ENCODE measurements around the gene TMPRSS11E.
"Not testable (repeated sequence)": the region's sequence is repeated elsewhere in the genome, so short reads cannot be mapped to it uniquely, and the experiment has no call there.

The TMPRSS11E gene

GRCh38 chr4:68447201-68447600, at the start of gene TMPRSS11E:
Gene TMPRSS11E (plus strand): TSS chr4:68447463. CDS start chr4:68447513, 50 bp downstream.
- DNase-seq, result no peak

GRCh38 chr4:68399306-68399705, 48.0 kb upstream of the TMPRSS11E start:
- no peak for DNase-seq

GRCh38 chr4:68401231-68401630, 46.0 kb upstream of the TMPRSS11E start:
- no peak for DNase-seq

- no peak for DNase-seq
Measured at GRCh38 chr4:68404153-68404552, 43.1 kb upstream of the TMPRSS11E start.

- DNase-seq, result not testable (repeated sequence)
Measured at GRCh38 chr4:68405718-68406478, 41.4 kb upstream of the TMPRSS11E start.

- DNase-seq, result no peak
Measured at GRCh38 chr4:68406479-68406859, 40.8 kb upstream of the TMPRSS11E start.

GRCh38 chr4:68407015-68407867, 40.0 kb upstream of the TMPRSS11E start:
- not testable (repeated sequence) for DNase-seq

- DNase-seq, result no peak
Measured at GRCh38 chr4:68407868-68408190, 39.4 kb upstream of the TMPRSS11E start.

GRCh38 chr4:68410149-68410548, 37.1 kb upstream of the TMPRSS11E start:
- DNase-seq, result no peak

- no peak for DNase-seq
Measured at GRCh38 chr4:68410643-68411042, 36.6 kb upstream of the TMPRSS11E start.

GRCh38 chr4:68412031-68412430, 35.2 kb upstream of the TMPRSS11E start:
- DNase-seq, result not testable (repeated sequence)

- DNase-seq, result no peak
Measured at GRCh38 chr4:68416591-68416990, 30.7 kb upstream of the TMPRSS11E start.

GRCh38 chr4:68426516-68426915, 20.7 kb upstream of the TMPRSS11E start:
- DNase-seq, result no peak

- DNase-seq, result no peak
Measured at GRCh38 chr4:68430337-68430736, 16.9 kb upstream of the TMPRSS11E start.

- no peak for DNase-seq
Measured at GRCh38 chr4:68432320-68432719, 14.9 kb upstream of the TMPRSS11E start.

GRCh38 chr4:68433582-68433981, 13.7 kb upstream of the TMPRSS11E start:
- DNase-seq, result no peak

- DNase-seq, result no peak
Measured at GRCh38 chr4:68434277-68434676, 13.0 kb upstream of the TMPRSS11E start.

- no peak for DNase-seq
Measured at GRCh38 chr4:68434836-68435235, 12.4 kb upstream of the TMPRSS11E start.

- no peak for DNase-seq
Measured at GRCh38 chr4:68445111-68445510, 2.2 kb upstream of the TMPRSS11E start.

- no peak for DNase-seq
Measured at GRCh38 chr4:68451246-68452211, 4.3 kb downstream of the TMPRSS11E start.

- DNase-seq, result no peak
Measured at GRCh38 chr4:68460085-68460484, 12.8 kb downstream of the TMPRSS11E start.

GRCh38 chr4:68461790-68462189, 14.5 kb downstream of the TMPRSS11E start:
- DNase-seq, result no peak

- DNase-seq, result no peak
Measured at GRCh38 chr4:68462691-68463090, 15.4 kb downstream of the TMPRSS11E start.
